Left ventricle myocardium inferior (tissue), 1 donor: ENCODE results near the gene RGS19. TPM values are rescaled to one million over a fixed set of nuclear protein-coding genes. Genes with fewer than 3 reads are reported as not detected.

Experiments used
- DNase-seq: peaks from one replicate; pipeline ENCODE4 v3.0.0-alpha.2; 2020
- H3K27ac ChIP-seq: fragments of 200-600 bp; replicated peaks from 2 replicates; pipeline ENCODE4 v1.8.0; 2021
- H3K27me3 ChIP-seq: fragments of 200-600 bp; 2 replicates; pipeline ENCODE4 v1.8.0; 2021; ENCODE audit warnings: low read depth
- H3K36me3 ChIP-seq: fragments of 200-600 bp; 2 replicates; pipeline ENCODE4 v1.8.0; 2021
- H3K4me1 ChIP-seq: fragments of 200-600 bp; 2 replicates; pipeline ENCODE4 v1.8.0; 2021
- H3K4me3 ChIP-seq: fragments of 200-600 bp; 2 replicates; pipeline ENCODE4 v1.8.0; 2021; ENCODE audit warnings: mild to moderate bottlenecking, moderate library complexity
- H3K9me3 ChIP-seq: fragments of 200-600 bp; replicated peaks from 2 replicates; pipeline ENCODE4 v1.8.0; 2021
- intact Hi-C: fragments of 100-400 bp; cut with micrococcal nuclease; formaldehyde crosslinking; loops from one replicate; pipeline ENCODE4 v1.11.0; 2022
- total RNA-seq: library from RNA; stranded (reverse); fragmentation: NEBNext Ultra II Directional; extraction: Animal tissue kit (Norgen Biotek cat#: 25700); gene quantifications from one replicate; pipeline ENCODE4 v1.2.1, GENCODE V29; 2021
- TF ChIP-seq, protein P1 (sequence below): fragments of 200-600 bp; IDR thresholded peaks from 2 replicates; pipeline ENCODE4 v1.8.0; 2021; ENCODE audit warnings: antibody characterized with exemption, mild to moderate bottlenecking, borderline replicate concordance
- donor health status: DM: no; HTN: yes; CAD: no; lungs with severe emphysema.

RGS19 gene
- total RNA-seq, 1 donor from 2014 or later = 6.1 TPM

GRCh38 chr20:64049060-64049877, 30.0 kb downstream of the RGS19 start, which contains the start of gene SOX18:
TSS of gene SOX18 (minus strand) at chr20:64049639. CDS start at chr20:64049516, 123 bp downstream.
- Histone ChIP-seq H3K4me3 (peak within 1 kb of the TSS; percentile 71), H3K36me3 (peaks cover 19% of the 10 kb centered on the region), H3K4me1 (peaks cover 45% of the 10 kb centered on the region), H3K27me3 (peaks cover 94% of the 10 kb centered on the region), H3K27ac (peak within 1 kb of the TSS; percentile 95), H3K9me3 (no peaks in the 10 kb centered on the region)
- TF ChIP-seq, protein P1, sequence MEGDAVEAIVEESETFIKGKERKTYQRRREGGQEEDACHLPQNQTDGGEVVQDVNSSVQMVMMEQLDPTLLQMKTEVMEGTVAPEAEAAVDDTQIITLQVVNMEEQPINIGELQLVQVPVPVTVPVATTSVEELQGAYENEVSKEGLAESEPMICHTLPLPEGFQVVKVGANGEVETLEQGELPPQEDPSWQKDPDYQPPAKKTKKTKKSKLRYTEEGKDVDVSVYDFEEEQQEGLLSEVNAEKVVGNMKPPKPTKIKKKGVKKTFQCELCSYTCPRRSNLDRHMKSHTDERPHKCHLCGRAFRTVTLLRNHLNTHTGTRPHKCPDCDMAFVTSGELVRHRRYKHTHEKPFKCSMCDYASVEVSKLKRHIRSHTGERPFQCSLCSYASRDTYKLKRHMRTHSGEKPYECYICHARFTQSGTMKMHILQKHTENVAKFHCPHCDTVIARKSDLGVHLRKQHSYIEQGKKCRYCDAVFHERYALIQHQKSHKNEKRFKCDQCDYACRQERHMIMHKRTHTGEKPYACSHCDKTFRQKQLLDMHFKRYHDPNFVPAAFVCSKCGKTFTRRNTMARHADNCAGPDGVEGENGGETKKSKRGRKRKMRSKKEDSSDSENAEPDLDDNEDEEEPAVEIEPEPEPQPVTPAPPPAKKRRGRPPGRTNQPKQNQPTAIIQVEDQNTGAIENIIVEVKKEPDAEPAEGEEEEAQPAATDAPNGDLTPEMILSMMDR = no peak
- DNase-seq = peak; percentile 64
- intact Hi-C loops = no loop called here

GRCh38 chr20:64048402-64049044, 30.8 kb downstream of the RGS19 start:
- TF ChIP-seq, protein P1 = no peak
- Histone ChIP-seq H3K9me3 (no peaks in the 10 kb centered on the region), H3K27ac (peak overlapping the region; percentile 95), H3K4me3 (peak overlapping the region; percentile 71), H3K27me3 (peaks cover 94% of the 10 kb centered on the region), H3K4me1 (peaks cover 42% of the 10 kb centered on the region), H3K36me3 (peaks cover 19% of the 10 kb centered on the region)
- intact Hi-C loops = no loop called here
- DNase-seq = no peak

DNA sequence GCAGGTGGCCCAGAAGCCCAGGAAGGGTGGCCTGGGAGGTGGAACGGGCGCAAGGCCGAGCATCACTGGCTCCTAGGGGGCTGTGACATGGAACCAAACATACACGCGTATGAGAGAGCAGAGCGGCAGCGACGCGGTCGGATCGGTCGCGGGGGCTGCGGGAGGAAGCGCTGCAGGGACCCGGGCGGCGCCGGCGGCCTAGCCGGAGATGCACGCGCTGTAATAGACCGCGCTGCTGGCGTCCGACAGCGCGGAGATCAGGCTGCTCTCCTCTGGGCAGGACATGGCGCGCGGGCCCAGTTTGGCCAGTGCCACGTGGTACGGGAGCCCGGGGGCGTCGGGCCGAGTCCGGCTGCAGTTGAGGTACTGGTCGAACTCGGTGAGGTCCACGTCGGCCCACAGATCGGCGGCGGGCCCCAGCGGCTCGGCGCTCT, 31.3 kb downstream of the RGS19 start:
- Histone ChIP-seq H3K27ac (peak overlapping the region; percentile 95), H3K4me1 (peaks cover 37% of the 10 kb centered on the region), H3K27me3 (peaks cover 96% of the 10 kb centered on the region), H3K4me3 (peak overlapping the region; percentile 71), H3K36me3 (peaks cover 19% of the 10 kb centered on the region), H3K9me3 (no peaks in the 10 kb centered on the region)
- TF ChIP-seq, protein P1 = no peak
- DNase-seq = no peak
- intact Hi-C loops = no loop called here

DNA sequence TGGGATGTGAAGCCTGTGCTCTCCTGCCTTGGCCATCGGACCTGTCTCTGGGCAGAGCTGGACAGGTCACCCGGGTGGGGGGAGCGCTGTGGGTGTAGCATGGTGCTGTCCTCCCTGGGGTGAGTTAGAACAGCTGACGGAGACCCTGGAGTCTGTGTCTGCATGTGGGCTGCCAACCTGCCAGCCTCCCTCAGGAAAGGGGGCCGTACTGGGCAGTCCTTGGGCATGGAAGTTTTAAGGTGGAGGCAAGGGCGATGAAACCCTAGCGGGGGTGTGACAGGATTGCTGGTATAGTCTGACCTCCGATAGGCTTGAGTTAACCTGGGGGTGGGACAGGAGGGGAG, 32.3 kb downstream of the RGS19 start:
- Histone ChIP-seq H3K4me3 (peak overlapping the region; percentile 71), H3K9me3 (no peaks in the 10 kb centered on the region), H3K36me3 (peaks cover 19% of the 10 kb centered on the region), H3K4me1 (peaks cover 32% of the 10 kb centered on the region), H3K27me3 (peaks cover 93% of the 10 kb centered on the region), H3K27ac (peak overlapping the region; percentile 95)
- DNase-seq = no peak
- intact Hi-C loops = no loop called here
- TF ChIP-seq, protein P1 = no peak

GRCh38 chr20:64045346-64046011, 33.8 kb downstream of the RGS19 start:
- TF ChIP-seq, protein P1 = no peak
- H3K27ac ChIP-seq = peak overlapping the region; percentile 95
- H3K9me3 ChIP-seq = no peaks in the 10 kb centered on the region
- H3K4me3 ChIP-seq = peak overlapping the region; percentile 71
- DNase-seq = no peak
- intact Hi-C loops = no loop called here
- peaks cover 19% of the 10 kb centered on the region for H3K36me3 ChIP-seq
- peaks cover 93% of the 10 kb centered on the region for H3K27me3 ChIP-seq
- peaks cover 38% of the 10 kb centered on the region for H3K4me1 ChIP-seq
